HG02938 (cell line): ENCODE data around the gene RGS1.

Experiments used
- ATAC-seq: cut with Tn5 transposase; IDR thresholded peaks from one replicate; pipeline ENCODE4 v1.9.1; 2021; ENCODE audit warnings: mild to moderate bottlenecking, moderate library complexity; ENCODE audit not compliant: unreplicated experiment

The RGS1 gene

GRCh38 chr1:192575499-192576189 lies at the start of gene RGS1:
RGS1 (plus strand) TSS chr1:192575773; CDS start chr1:192575793, 20 bp downstream.
- peak; percentile 81 for ATAC-seq

- no peak for ATAC-seq
Measured at GRCh38 chr1:192527111-192527795, 48.3 kb upstream of the RGS1 start.

GRCh38 chr1:192527950-192528349 lies 47.6 kb upstream of the RGS1 start:
- ATAC-seq: peak; percentile 38

GRCh38 chr1:192529031-192529755 lies 46.4 kb upstream of the RGS1 start:
- ATAC-seq: no peak

- no peak for ATAC-seq
Measured at GRCh38 chr1:192529811-192530210, 45.8 kb upstream of the RGS1 start.

GRCh38 chr1:192530254-192530653 lies 45.3 kb upstream of the RGS1 start:
- ATAC-seq: peak; percentile 99

- ATAC-seq: peak; percentile 37
Measured at GRCh38 chr1:192531037-192531703, 44.4 kb upstream of the RGS1 start.

- no peak for ATAC-seq
Measured at GRCh38 chr1:192534666-192535065, 40.9 kb upstream of the RGS1 start.

- ATAC-seq: no peak
Measured at GRCh38 chr1:192535916-192536664, 39.5 kb upstream of the RGS1 start.

- peak; percentile 83 for ATAC-seq
Measured at GRCh38 chr1:192538407-192539296, 36.9 kb upstream of the RGS1 start.

- ATAC-seq: no peak
Measured at GRCh38 chr1:192539297-192540092, 36.1 kb upstream of the RGS1 start.

GRCh38 chr1:192543445-192543844 lies 32.1 kb upstream of the RGS1 start:
- no peak for ATAC-seq

- ATAC-seq: peak; percentile 62
Measured at GRCh38 chr1:192545896-192546521, 29.6 kb upstream of the RGS1 start.

- ATAC-seq: no peak
Measured at GRCh38 chr1:192546596-192547190, 28.9 kb upstream of the RGS1 start.

- no peak for ATAC-seq
Measured at GRCh38 chr1:192547501-192547900, 28.1 kb upstream of the RGS1 start.

- no peak for ATAC-seq
Measured at GRCh38 chr1:192549937-192550336, 25.6 kb upstream of the RGS1 start.

GRCh38 chr1:192550922-192551534 lies 24.5 kb upstream of the RGS1 start:
- ATAC-seq: peak; percentile 46
